GM12878 (cell line): ENCODE results near the gene NCAM1. TPM values are rescaled to one million over a fixed set of nuclear protein-coding genes. Genes with fewer than 3 reads are reported as not detected.

ENCODE experiments used
- ATAC-seq: fragments of 200-7000 bp; cut with Tn5 transposase; 3 replicates; pipeline ENCODE4 v1.9.1; 2020; ENCODE audit warnings: mild to moderate bottlenecking, moderate library complexity
- BruUV-seq: library from RNA; stranded (reverse); fragments of 400-500 nt; replicated peaks from 2 replicates; lab custom pipeline; 2021; lab: Mats Ljungman, UMichigan
- CTCF ChIA-PET: fragments of 300-600 bp; sonication (Branson Sonifier 250); formaldehyde crosslinking; extraction: SDS; loops from one replicate; lab custom pipeline; 2021; ENCODE audit warnings: inconsistent platforms; lab: Yijun Ruan, JAX
- POLR2A ChIA-PET: fragments of 350-600 bp; formaldehyde crosslinking; extraction: SDS; loops from one replicate; lab custom pipeline; 2021; ENCODE audit warnings: inconsistent platforms; lab: Charles Lee
- RAD21 ChIA-PET: fragments of 300-600 bp; sonication (Branson Sonifier 250); formaldehyde crosslinking; loops from one replicate; lab custom pipeline; 2023; ENCODE audit warnings: antibody characterized with exemption; ENCODE audit not compliant: unreplicated experiment; lab: Charles Lee
- SMC1A ChIA-PET: fragments of 300-600 bp; sonication (Branson Sonifier 250); formaldehyde crosslinking; loops from one replicate; lab custom pipeline; 2023; ENCODE audit not compliant: unreplicated experiment, uncharacterized antibody; lab: Charles Lee
- DNase-seq: peaks from one replicate; pipeline ENCODE4 v3.0.0-alpha.2; 2011; ENCODE audit warnings: low read depth, low spot score
- FAIRE-seq: peaks from 3 replicates; lab custom pipeline; 2011; peaks lifted over from hg19 to GRCh38; lab: Jason Lieb, UNC
- H2AFZ ChIP-seq: 2 replicates; pipeline ENCODE4 v1.6.0; 2011; ENCODE audit warnings: low read depth, low read length, control low read depth; ENCODE audit not compliant: control insufficient read depth
- H3K27ac ChIP-seq: 2 replicates; pipeline ENCODE4 v1.5.1; 2011; ENCODE audit warnings: control low read depth; ENCODE audit not compliant: control insufficient read depth, insufficient read depth
- H3K27me3 ChIP-seq, 2 experiments: replicated peaks in 1 of 2; 2 replicates each; pipeline versions ENCODE4 v1.6.0 to v1.6.1; 2011; ENCODE audit warnings: low read length in 1 of 2; ENCODE audit not compliant: control insufficient read depth in 2 of 2, insufficient read depth in 2 of 2
- H3K36me3 ChIP-seq, 2 experiments: 2 replicates each; pipeline ENCODE4 v1.5.1; 2011; ENCODE audit warnings: low read length in 1 of 2; ENCODE audit not compliant: control insufficient read depth in 2 of 2, insufficient read depth in 2 of 2
- H3K4me1 ChIP-seq: 2 replicates; pipeline ENCODE4 v1.6.1; 2011; ENCODE audit warnings: mild to moderate bottlenecking, low read length, moderate library complexity, mixed read lengths; ENCODE audit not compliant: control insufficient read depth, insufficient read depth
- H3K4me2 ChIP-seq: 2 replicates; pipeline ENCODE4 v1.6.0; 2011; ENCODE audit warnings: control low read depth; ENCODE audit not compliant: control insufficient read depth, insufficient read depth
- H3K4me3 ChIP-seq: fragments of 200-600 bp; sonication (generic); 2 replicates; pipeline ENCODE4 v1.5.1; 2016
- H3K79me2 ChIP-seq: 2 replicates; pipeline ENCODE4 v1.6.0; 2011; ENCODE audit warnings: low read length; ENCODE audit not compliant: control insufficient read depth, insufficient read depth
- H3K9ac ChIP-seq: 2 replicates; pipeline ENCODE4 v1.8.0; 2011; ENCODE audit warnings: low read length, control low read depth, mixed read lengths; ENCODE audit not compliant: control insufficient read depth, insufficient read depth
- H3K9me3 ChIP-seq: replicated peaks from 3 replicates; pipeline ENCODE4 v1.5.1; 2011; ENCODE audit warnings: mild to moderate bottlenecking, low read length; ENCODE audit not compliant: control insufficient read depth, insufficient read depth
- H4K20me1 ChIP-seq: 2 replicates; pipeline ENCODE4 v1.6.0; 2011; ENCODE audit not compliant: control insufficient read depth, insufficient read depth
- ETV6 ChIP-seq, 2 experiments: fragments of 450-650 bp in 1 of 2; IDR thresholded peaks in 1 of 2; conservative IDR thresholded peaks in 1 of 2; 2 replicates each; pipeline ENCODE4 v1.6.1; 2014; ENCODE audit warnings: antibody characterized with exemption in 1 of 2, borderline replicate concordance in 1 of 2, low read depth in 1 of 2, mild to moderate bottlenecking in 1 of 2, moderate library complexity in 1 of 2
- HDAC6 ChIP-seq: fragments of 200-600 bp; sonication (generic); IDR thresholded peaks from one replicate; pipeline ENCODE4 v1.8.0; 2017; ENCODE audit warnings: antibody characterized with exemption; ENCODE audit not compliant: unreplicated experiment
- NKRF ChIP-seq: fragments of 450-650 bp; conservative IDR thresholded peaks from 2 replicates; pipeline ENCODE4 v1.6.1; 2017; ENCODE audit warnings: mild to moderate bottlenecking, moderate library complexity
- RBBP5 ChIP-seq: fragments of 200-600 bp; sonication (generic); conservative IDR thresholded peaks from 2 replicates; pipeline ENCODE4 v1.6.1; 2016
- SMAD5 ChIP-seq: IDR thresholded peaks from 2 replicates; pipeline ENCODE4 v1.6.1; 2016; ENCODE audit warnings: antibody characterized with exemption, low read depth
- SRF ChIP-seq, 2 experiments: IDR thresholded peaks; 2 replicates each; pipeline ENCODE4 v1.6.1; 2011; ENCODE audit warnings: low read depth in 2 of 2, low read length in 2 of 2, mild to moderate bottlenecking in 1 of 2, moderate library complexity in 1 of 2
- SUPT20H ChIP-seq: IDR thresholded peaks from 2 replicates; pipeline ENCODE4 v1.6.1; 2011; ENCODE audit warnings: low read depth, mild to moderate bottlenecking, low read length, moderate library complexity, borderline replicate concordance; ENCODE audit not compliant: control insufficient read depth
- TBL1XR1 ChIP-seq: IDR thresholded peaks from 2 replicates; pipeline ENCODE4 v1.6.1; 2012; ENCODE audit warnings: low read depth, low read length, improper control_type of control experiment
- WGBS: methylation state at CpG from one replicate; pipeline ENCODE4 v1.1.6; 2016; ENCODE audit warnings: low lambda C conversion rate; ENCODE audit not compliant: insufficient replicate concordance, insufficient coverage; ENCODE audit errors: missing lambda C conversion rate; 5-methylcytosine and 5-hydroxymethylcytosine counted together
- in situ Hi-C: fragments of 300-500 bp; cut with MboI; formaldehyde crosslinking; loops from 9 replicates; pipeline ENCODE4 v1.14.3; 2018; ENCODE audit warnings: mixed read lengths
- intact Hi-C: fragments of 100-400 bp; cut with micrococcal nuclease; formaldehyde crosslinking; loops from one replicate; pipeline ENCODE4 v1.14.2; 2022; ENCODE audit not compliant: unreplicated experiment
- polyA plus RNA-seq, 11 experiments: library from polyadenylated mRNA; depleted of rRNA in 4 of 11; unstranded in 6 of 11; stranded (reverse) in 5 of 11; fragments of >200 nt; fragmentation: Nextera tagmentation in 4 of 11; fragmentation: Illumina TruSeq in 1 of 11; extraction: Ambion mirVana in 4 of 11; extraction: Trizol in 1 of 11; gene quantifications; 1 replicate in 1 of 11; 2 replicates in 10 of 11; pipeline versions ENCODE4 v1.2.1 to v1.2.3, GENCODE V29; 2011 to 2016; ENCODE audit warnings: inconsistent platforms in 2 of 11, missing spikeins in 2 of 11, low read depth in 1 of 11
- total RNA-seq, 4 experiments: library from RNA; depleted of rRNA in 3 of 4; stranded (reverse); fragments of >200 nt in 3 of 4; fragmentation: Illumina TruSeq in 1 of 4; extraction: Trizol in 1 of 4; gene quantifications; 2 replicates each; pipeline versions ENCODE4 v1.2.1 to v1.2.3, GENCODE V29; 2013 to 2021

The NCAM1 gene
- total and polyA plus RNA-seq, 10 of the 15 experiments (the other 5 are each of a cell fraction or from before 2014, with no cell fraction given) = 0.10 to 0.23 (median 0.11) TPM; not detected in 7

GRCh38 chr11:113153847-113154246, 192.6 kb downstream of the NCAM1 start:
- DNase-seq (no peak), FAIRE-seq (no peak), ATAC-seq (no peak)
- RAD21 ChIA-PET = no interaction called here
- H3K27me3 ChIP-seq = no peaks in the 10 kb centered on the region
- no peaks in the 10 kb centered on the region for H3K79me2 ChIP-seq
- SMC1A ChIA-PET = no interaction called here
- TF ChIP-seq TBL1XR1 (no peak), SUPT20H (no peak), NKRF (no peak)
- H3K9ac ChIP-seq = no peak overlapping the region
- in situ Hi-C loops = no loop called here
- intact Hi-C loops = no loop called here
- no peak overlapping the region for H3K4me3 ChIP-seq
- H3K36me3 ChIP-seq = no peaks in the 10 kb centered on the region
- no peaks in the 10 kb centered on the region for H4K20me1 ChIP-seq
- H3K9me3 ChIP-seq = no peaks in the 10 kb centered on the region
- POLR2A ChIA-PET = no interaction called here
- no peaks in the 10 kb centered on the region for H3K4me1 ChIP-seq
- CTCF ChIA-PET = interaction anchor here (0.7 kb wide), 1 partner anchor 680 kb away, joined by 3 read pairs; no protein-coding TSS in a partner anchor
- BruUV-seq = no TSS peak
- 19% methylated on average over 2 of the region's 2 CpGs for WGBS
- H3K4me2 ChIP-seq = no peak overlapping the region
- no peak overlapping the region for H2AFZ ChIP-seq
- H3K27ac ChIP-seq = no peak overlapping the region

GRCh38 chr11:113159988-113160807, 199.0 kb downstream of the NCAM1 start:
- CTCF ChIA-PET = no interaction called here
- H3K4me2 ChIP-seq = no peak overlapping the region
- H3K27ac ChIP-seq = no peak overlapping the region
- H3K4me1 ChIP-seq = no peaks in the 10 kb centered on the region
- H3K79me2 ChIP-seq = no peaks in the 10 kb centered on the region
- H3K9me3 ChIP-seq = no peaks in the 10 kb centered on the region
- H4K20me1 ChIP-seq = no peaks in the 10 kb centered on the region
- POLR2A ChIA-PET = no interaction called here
- in situ Hi-C loops (no loop called here), intact Hi-C loops (no loop called here)
- ATAC-seq (no peak), FAIRE-seq (no peak), DNase-seq (no peak)
- no peak overlapping the region for H3K4me3 ChIP-seq
- RAD21 ChIA-PET = no interaction called here
- H3K36me3 ChIP-seq = no peaks in the 10 kb centered on the region
- H2AFZ ChIP-seq = no peak overlapping the region
- H3K27me3 ChIP-seq = no peaks in the 10 kb centered on the region
- no peak overlapping the region for H3K9ac ChIP-seq
- SMC1A ChIA-PET = no interaction called here
- 16% methylated on average over 7 of the region's 7 CpGs for WGBS
- TF ChIP-seq HDAC6 = no peak
- TF ChIP-seq RBBP5 = no peak
- no peak for TF ChIP-seq SRF (IDR thresholded peaks at IDR 0.05; ENCODE audit: low read depth in 2 of 2, low read length in 2 of 2)
- no peak for TF ChIP-seq ETV6 (conservative IDR thresholded peaks at IDR 0.05 in 1 of 2, IDR thresholded peaks at IDR 0.05 in 1 of 2; ENCODE audit: borderline replicate concordance in 1 of 2, low read depth in 1 of 2)
- TF ChIP-seq SMAD5 = no peak
- TF ChIP-seq, all 136 proteins: peak for 0
- BruUV-seq = no TSS peak
